Tibial artery (tissue), 4 donors: ENCODE measurements around the gene WASF3.

Source experiments
- DNase-seq, 2 donors: peaks; one replicate each; pipeline ENCODE4 v3.0.0-alpha.2; 2019
- H3K27ac ChIP-seq, 2 donors: fragments of 200-600 bp; sonication (generic) in 1 of 2; 1 replicate in 1 of 2; 2 replicates in 1 of 2; pipeline ENCODE4 v1.5.1; 2018 to 2019; ENCODE audit warnings: mild to moderate bottlenecking in 1 of 2
- H3K27me3 ChIP-seq, 2 donors: fragments of 200-600 bp; sonication (generic) in 1 of 2; one replicate each; pipeline versions ENCODE4 v1.5.1 to v1.6.0; 2016 to 2019
- H3K36me3 ChIP-seq, 3 donors: fragments of 200-600 bp; sonication (generic) in 2 of 3; one replicate each; pipeline ENCODE4 v1.5.1; 2016 to 2019; ENCODE audit warnings: mild to moderate bottlenecking in 2 of 3
- H3K4me1 ChIP-seq, 4 donors: fragments of 200-600 bp; sonication (generic) in 2 of 4; 1 replicate in 3 of 4; 2 replicates in 1 of 4; pipeline ENCODE4 v1.5.1; 2016 to 2019
- H3K4me3 ChIP-seq, 2 donors: fragments of 200-600 bp; sonication (generic) in 1 of 2; 1 replicate in 1 of 2; 2 replicates in 1 of 2; pipeline ENCODE4 v1.5.1; 2018 to 2019; ENCODE audit warnings: mild to moderate bottlenecking in 2 of 2
- H3K9me3 ChIP-seq, 3 donors: fragments of 200-600 bp; sonication (generic) in 1 of 3; one replicate each; pipeline ENCODE4 v1.5.1; 2016 to 2019
- CTCF ChIP-seq, 2 experiments: fragments of 200-600 bp in 1 of 2; fragments of 450-650 bp in 1 of 2; IDR thresholded peaks; one replicate each; pipeline ENCODE4 v1.5.1; 2017 to 2019; ENCODE audit warnings: antibody characterized with exemption in 2 of 2, mild to moderate bottlenecking in 1 of 2, moderate library complexity in 1 of 2
- intact Hi-C: fragments of 100-400 bp; cut with DNase I; formaldehyde crosslinking; loops from one replicate; pipeline ENCODE4 v1.15.0; 2023; ENCODE audit warnings: low total_unique reads

Gene WASF3

GRCh38 chr13:26575244-26575643 lies 17.8 kb downstream of the WASF3 start:
- intact Hi-C loops, result no loop called here
- Histone ChIP-seq H3K27ac (no peak overlapping the region), H3K4me1 (no peaks in the 10 kb centered on the region), H3K9me3 (no peaks in the 10 kb centered on the region), H3K36me3 (no peaks in the 10 kb centered on the region), H3K4me3 (no peak overlapping the region), H3K27me3 (no peaks in the 10 kb centered on the region)
- TF ChIP-seq CTCF (IDR thresholded peaks at IDR 0.05), result no peak
- no peak for DNase-seq

- H3K36me3 ChIP-seq, result no peaks in the 10 kb centered on the region
- H3K27ac ChIP-seq, result no peak overlapping the region
- peaks cover 0 to 13% (median 10%) of the 10 kb centered on the region in 4 donors for H3K4me1 ChIP-seq
- no peak for TF ChIP-seq CTCF (IDR thresholded peaks at IDR 0.05)
- no peak overlapping the region for H3K4me3 ChIP-seq
- intact Hi-C loops, result no loop called here
- no peaks in the 10 kb centered on the region for H3K9me3 ChIP-seq
- no peak for DNase-seq
- H3K27me3 ChIP-seq, result no peaks in the 10 kb centered on the region
Observed at GRCh38 chr13:26579580-26579979, 22.1 kb downstream of the WASF3 start.

GRCh38 chr13:26583662-26584061 lies 26.2 kb downstream of the WASF3 start:
- no peaks in the 10 kb centered on the region for H3K9me3 ChIP-seq
- intact Hi-C loops, result no loop called here
- no peak for DNase-seq
- H3K4me1 ChIP-seq, result peaks cover 0 to 26% (median 15%) of the 10 kb centered on the region in 4 donors
- H3K36me3 ChIP-seq, result no peaks in the 10 kb centered on the region
- no peaks in the 10 kb centered on the region for H3K27me3 ChIP-seq
- no peak overlapping the region for H3K4me3 ChIP-seq
- no peak for TF ChIP-seq CTCF (IDR thresholded peaks at IDR 0.05)
- H3K27ac ChIP-seq, result no peak overlapping the region

- DNase-seq, result no peak
- no peak for TF ChIP-seq CTCF (IDR thresholded peaks at IDR 0.05)
- Histone ChIP-seq H3K9me3 (no peaks in the 10 kb centered on the region), H3K27ac (no peak overlapping the region), H3K36me3 (no peaks in the 10 kb centered on the region), H3K4me3 (no peak overlapping the region), H3K27me3 (no peaks in the 10 kb centered on the region), H3K4me1 (peaks cover 0 to 32% (median 15%) of the 10 kb centered on the region in 4 donors)
- intact Hi-C loops, result no loop called here
Observed at GRCh38 chr13:26584713-26585112, 27.2 kb downstream of the WASF3 start.

GRCh38 chr13:26585136-26585535 lies 27.7 kb downstream of the WASF3 start:
- H3K27me3 ChIP-seq, result no peaks in the 10 kb centered on the region
- no peaks in the 10 kb centered on the region for H3K9me3 ChIP-seq
- no peak for DNase-seq
- H3K4me1 ChIP-seq, result peaks cover 0 to 36% (median 15%) of the 10 kb centered on the region in 4 donors
- no peak overlapping the region for H3K4me3 ChIP-seq
- no peaks in the 10 kb centered on the region for H3K36me3 ChIP-seq
- no peak overlapping the region for H3K27ac ChIP-seq
- TF ChIP-seq CTCF (IDR thresholded peaks at IDR 0.05), result no peak
- intact Hi-C loops, result no loop called here

- DNase-seq, result no peak
- intact Hi-C loops, result no loop called here
- no peak for TF ChIP-seq CTCF (IDR thresholded peaks at IDR 0.05)
- Histone ChIP-seq H3K27ac (no peak overlapping the region), H3K9me3 (no peaks in the 10 kb centered on the region), H3K36me3 (no peaks in the 10 kb centered on the region), H3K4me3 (no peak overlapping the region), H3K27me3 (no peaks in the 10 kb centered on the region), H3K4me1 (peaks cover 0 to 36% (median 15%) of the 10 kb centered on the region in 4 donors)
Observed at GRCh38 chr13:26587251-26587650, 29.8 kb downstream of the WASF3 start.
